NCI-H226 (cell line): Measurements from ENCODE around the gene DHCR7.

Source experiments
- DNase-seq: peaks from one replicate; pipeline ENCODE4 v3.0.0-alpha.2; 2015

The DHCR7 gene

DNA sequence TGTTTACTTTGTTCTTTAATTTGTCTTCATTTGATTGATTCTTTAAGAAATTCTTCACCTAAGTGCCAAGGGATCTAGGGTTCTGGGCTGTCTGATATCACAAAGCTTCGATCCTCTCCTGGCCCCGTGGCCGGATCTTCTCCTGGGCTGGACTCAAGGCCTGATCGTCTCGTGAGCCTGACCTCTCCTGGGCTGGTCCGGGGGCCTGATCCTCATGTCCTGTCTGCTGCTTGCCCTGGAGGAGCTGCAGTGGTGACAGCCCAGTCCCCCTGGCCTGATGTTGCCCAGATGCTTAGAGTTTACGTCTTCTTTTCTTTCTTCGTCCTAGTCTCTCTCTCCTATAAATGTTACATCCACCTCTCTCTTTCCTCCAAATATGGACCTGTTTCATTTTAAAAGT is 8.1 kb upstream of the DHCR7 start:
- DNase-seq = no peak

DNA sequence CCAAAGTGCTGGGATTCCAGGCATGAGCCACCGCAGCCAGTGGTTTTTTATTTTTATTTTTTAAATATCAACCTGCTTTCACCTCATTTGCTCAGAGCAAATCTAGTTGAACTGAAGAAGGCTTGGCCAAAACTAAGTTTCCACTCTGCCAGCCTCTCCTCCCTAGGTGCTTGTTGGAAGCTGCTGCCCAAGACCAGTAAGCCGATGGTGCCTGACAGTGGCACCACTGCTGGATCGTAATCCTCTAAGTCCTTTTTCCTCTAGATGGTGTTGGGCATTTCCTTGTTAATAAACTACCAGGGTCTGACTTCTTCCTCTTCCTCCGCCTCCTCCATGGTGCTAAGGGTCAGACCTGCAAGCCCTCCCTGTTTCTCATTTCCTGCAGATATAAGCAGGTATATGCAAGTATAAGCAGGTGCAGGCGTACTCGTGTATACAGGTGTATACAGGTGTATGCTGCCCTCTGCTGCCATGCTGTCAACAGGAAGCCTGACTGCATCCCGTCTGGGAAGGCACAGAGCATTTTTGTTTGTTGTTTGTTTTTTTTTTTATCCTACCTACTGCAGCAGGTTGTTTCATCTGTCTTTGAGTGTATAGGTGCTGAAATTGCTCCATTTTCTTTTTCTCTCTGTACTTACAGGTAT is 6.4 kb upstream of the DHCR7 start:
- no peak for DNase-seq

DNA sequence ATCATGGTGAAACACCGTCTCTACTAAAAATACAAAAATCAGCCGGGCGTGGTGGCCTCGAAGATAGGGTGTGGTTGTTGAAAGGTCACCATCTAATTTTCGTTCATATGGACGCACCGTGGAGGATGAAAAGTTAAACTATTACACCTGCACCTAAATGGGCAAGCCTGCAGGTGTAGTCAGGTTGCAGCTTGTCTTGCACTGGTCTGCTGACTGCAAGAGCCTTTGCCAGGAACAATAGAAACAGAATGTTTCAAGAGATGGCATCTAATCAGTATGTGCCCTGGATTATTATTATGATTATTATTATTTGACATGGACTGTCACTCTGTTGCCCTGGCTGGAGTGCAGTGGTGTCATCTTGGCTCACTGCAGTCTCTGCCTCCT is 5.7 kb upstream of the DHCR7 start:
- no peak for DNase-seq

DNA sequence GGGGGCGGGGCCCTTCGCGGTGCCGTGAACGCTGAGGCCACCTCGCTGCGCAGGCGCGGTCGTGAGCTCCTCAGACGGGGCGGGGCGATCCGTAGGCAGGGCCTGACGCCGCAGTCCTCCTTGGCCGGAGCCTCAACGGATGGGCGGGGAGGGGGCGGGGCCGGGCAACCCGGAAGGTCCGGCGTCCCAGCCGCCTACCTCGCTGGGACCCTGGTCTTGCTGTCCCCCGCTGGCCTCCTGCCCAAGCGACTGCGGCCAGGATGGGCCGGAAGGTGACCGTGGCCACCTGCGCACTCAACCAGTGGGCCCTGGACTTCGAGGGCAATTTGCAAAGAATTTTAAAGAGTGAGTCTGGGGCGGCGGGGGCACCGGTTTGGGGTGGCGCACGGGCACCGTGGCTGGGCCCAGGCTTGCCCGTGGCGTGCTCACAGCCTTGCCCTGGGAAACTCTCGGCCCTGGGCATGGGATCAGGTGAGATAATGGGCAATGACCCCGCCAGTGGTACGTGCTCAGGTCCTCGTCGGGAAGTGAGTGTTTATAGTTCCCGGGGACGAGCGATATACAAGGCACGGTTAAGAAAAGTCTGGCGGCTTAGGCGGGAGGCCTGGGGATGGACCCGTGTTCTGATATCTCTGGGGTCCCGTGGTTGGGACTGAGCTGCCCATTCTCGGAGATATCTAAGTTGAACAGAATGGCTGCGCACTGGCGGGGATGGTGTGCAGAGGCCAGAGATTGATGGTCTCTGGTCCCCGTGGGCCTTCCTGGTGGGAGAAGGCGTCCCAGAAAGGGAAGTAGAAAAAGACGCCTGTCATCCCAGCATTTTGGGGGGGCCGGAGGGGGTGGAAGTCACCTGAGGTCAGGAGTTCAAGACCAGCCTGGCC is 5.1 kb upstream of the DHCR7 start, which contains the start of gene NADSYN1:
Gene NADSYN1 (plus strand): TSS at position 167 of the 881 bp plus-strand sequence. CDS start 94 bp downstream, at position 261.
- peak; percentile 86 for DNase-seq

DNA sequence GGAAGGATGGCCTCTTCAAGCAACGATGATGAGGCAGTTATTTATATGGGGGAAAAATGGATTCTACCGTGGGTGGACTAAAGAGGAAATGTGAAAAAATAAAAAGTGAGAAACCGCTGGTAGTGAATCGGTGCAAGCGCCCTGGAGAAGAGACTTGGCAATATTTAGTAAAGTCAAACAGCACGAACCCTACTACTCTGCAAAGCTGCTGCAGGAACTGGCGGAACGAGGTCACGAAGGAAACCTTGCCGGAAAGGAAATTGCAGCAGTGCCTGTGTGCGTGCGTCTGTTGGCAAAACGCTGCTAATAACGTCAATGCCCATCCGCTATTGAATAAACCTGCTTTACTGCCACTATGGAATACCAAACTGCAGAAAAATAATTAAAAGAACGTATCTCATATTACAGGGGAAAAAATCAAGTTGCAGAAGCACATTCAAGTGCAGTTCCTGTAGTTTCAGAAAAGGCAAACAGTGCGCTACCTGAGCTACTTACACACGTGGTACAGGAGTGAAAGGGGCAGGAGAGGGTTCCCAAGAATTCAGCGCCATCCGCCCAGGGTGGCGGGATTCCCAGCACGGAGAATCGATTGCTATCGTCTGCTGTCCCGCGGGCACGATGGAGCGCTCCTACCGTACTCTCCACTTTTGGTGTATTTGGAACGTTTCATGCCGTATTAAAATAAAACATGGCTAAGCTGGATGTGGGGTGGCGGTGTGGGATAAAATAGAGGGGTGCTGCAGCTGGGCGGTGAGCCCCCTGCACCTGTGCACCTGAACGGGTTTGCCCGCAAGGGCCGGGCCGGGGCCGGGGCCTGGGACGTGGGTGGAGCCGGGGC is 4.2 kb upstream of the DHCR7 start:
- DNase-seq = no peak

DNA sequence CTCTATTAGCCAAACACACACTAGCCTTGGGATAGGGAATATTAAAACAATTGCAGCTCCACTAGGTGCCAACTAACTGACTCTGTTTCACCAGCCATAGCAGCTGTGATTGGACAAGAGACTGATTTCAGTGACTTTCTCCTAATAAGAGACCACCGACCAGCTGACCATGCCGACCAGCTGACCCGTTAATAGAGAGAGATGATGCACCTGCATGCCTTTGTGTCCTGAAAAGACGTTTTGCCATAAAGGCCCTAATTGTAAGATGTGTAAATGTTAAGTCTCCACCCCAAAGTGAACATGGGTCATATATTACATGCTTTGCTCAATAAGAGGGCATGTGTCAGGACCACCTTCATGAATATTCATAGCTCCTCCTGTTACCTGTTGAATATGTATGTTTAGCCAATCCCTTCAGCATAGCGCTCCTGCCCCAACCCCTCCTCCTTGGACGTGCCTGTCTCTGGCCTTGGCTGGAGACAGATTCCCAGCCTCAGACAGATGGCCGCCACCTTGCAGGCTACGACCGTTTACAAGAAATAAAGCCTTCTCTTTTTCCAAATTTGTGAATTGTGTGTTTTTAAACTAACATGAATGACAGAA is 3.5 kb upstream of the DHCR7 start:
- no peak for DNase-seq

DNA sequence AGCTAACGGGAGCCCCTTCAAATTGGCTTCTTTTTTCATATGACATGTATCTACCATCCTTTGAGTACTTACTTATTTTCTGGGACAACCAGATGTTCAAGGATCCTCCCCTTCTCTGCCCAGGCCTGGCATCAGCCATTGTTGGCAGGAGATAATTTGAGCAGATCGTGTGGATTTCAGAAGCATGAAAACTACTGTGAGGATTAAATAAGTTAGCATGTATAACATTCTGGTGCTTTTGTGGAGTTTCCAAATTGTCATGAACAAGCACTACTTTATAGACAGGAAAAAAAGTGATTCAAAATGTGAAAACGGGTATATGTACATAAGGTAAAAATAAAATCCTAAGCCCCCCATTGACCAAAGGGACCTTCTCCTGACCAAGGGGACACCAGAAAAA is 2.7 kb upstream of the DHCR7 start:
- no peak for DNase-seq

DNA sequence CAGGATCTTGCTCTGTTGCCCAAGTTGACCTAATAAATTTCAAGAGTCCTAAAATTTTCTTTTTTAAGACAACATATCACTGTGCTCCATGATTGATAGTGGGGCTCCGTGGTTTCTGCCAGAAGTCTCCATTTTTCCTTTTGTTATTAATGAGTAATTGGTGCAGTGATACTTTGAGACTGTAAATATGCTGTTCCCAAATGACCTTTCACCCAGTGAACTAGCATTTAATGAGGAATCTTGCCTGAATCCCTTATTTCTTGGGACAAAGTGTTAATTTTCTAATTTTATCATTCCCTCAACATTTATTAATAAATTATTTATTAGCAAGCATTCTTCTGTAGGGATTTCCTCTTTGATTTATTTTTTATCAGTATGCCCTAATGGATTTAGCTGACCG is 2.3 kb upstream of the DHCR7 start:
- DNase-seq = no peak

DNA sequence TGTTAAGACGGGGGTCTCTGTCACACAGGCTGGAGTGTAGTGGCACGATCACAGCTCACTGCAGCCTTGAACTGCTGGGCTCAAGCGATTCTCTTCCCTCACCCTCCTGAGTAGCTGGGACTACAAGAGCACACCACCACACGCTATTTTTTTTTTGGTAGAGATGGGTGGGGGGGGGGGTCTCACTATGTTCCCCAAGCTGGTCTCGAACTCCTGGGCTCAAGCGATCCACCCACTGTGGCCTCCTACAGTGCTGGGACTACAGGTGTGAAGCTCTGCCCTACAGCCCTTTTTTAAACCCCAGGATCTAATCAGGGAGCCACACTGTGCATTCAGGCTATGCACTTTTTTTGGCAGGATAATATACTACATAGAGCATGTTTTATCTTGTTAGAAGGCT is 1.4 kb upstream of the DHCR7 start:
- no peak for DNase-seq

DNA sequence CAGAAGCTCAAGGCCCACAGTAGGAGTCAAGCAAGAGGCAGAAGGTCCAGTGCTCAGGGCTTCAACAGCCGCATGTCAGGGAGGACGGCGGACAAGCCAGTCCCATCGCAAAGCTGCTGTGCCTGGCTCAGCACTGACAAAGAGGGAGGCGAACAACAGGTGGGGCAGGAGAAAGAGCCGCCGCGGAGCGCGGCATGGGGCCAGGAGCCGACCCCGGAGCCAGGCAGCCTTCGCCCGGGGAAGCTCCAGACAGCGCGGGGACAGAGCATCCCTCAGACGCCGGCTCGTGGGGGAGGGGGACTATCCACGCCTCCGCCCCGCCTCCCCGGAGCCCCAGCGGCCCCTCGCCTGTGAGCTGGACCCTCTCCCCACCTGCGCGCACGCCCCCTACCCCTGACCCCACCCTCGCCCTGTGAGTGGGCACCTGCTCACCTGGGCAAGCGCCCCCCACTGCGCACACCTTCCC is 369 bp downstream of the DHCR7 start:
- no peak for DNase-seq

DNA sequence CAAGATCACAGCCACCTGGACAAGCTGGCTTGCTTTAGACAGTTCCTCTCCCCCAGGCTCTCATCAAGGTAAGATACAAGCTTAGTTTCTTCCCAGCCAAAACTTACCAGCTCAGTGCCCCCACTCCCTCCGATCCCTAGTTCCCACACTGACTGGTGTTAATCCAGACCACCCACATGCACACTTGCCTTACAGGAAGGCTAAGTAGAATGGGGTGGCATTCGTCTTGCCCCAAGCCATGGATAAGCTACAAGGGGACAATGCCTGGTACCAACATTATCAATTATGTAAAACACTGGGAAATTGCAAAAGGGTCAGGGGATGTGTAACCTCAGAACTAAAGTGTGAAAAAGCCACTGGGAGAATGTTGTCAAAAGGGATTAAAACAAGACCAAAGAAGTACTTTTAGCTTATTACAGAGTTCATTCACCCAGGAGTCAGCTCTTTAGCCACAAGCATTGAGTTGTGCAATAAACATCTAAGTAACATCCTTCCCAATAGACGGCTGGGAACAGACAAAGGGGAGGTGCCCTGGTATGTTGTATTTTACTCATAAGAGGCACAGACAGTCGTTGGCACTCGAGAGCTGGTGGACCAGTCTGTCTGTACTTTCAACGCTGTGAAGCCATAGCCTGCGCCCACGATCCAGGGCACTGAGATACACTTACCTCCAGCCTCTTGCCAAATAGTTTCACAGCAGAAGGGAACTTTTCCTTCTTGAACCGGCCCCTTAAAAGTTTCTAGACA is 1.1 kb downstream of the DHCR7 start:
- DNase-seq = peak; percentile 67

DNA sequence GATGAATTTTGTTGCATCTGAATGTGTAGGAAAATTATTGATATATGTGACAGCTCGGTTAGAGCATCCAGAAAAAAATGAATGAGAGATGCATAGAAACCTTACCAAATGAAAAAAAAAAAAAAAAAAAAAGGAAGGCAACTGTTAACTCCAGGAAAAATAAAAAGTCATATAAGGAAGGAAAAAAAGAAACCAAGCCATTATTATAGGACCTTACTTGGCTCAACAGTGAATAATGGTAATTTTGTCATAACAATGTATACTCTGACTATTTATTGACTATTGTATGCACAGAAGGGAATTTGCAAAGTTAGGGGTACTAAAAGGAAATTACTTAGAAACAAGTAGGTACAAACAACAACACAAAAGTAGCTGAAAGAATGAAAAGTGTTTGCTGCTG is 2.0 kb downstream of the DHCR7 start:
- no peak for DNase-seq

DNA sequence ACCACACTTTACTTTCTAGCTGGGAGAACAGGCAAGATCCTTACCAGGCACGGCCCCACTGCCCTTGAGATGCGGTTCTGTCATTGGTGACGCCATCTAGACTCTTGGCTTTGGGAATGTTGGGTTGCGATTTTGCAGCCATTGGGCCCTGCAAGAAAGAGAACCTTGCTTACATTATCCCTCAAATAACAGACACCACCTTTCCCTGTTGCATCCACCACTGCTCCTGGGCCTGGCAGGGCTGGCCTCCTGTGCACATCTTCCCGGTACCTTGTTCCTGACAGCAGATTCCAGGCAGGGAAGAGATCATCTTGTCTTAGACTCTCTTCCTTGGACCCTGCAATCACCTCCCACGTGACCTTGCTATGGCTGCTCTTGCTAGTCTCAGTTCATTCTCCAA is 3.4 kb downstream of the DHCR7 start:
- no peak for DNase-seq

DNA sequence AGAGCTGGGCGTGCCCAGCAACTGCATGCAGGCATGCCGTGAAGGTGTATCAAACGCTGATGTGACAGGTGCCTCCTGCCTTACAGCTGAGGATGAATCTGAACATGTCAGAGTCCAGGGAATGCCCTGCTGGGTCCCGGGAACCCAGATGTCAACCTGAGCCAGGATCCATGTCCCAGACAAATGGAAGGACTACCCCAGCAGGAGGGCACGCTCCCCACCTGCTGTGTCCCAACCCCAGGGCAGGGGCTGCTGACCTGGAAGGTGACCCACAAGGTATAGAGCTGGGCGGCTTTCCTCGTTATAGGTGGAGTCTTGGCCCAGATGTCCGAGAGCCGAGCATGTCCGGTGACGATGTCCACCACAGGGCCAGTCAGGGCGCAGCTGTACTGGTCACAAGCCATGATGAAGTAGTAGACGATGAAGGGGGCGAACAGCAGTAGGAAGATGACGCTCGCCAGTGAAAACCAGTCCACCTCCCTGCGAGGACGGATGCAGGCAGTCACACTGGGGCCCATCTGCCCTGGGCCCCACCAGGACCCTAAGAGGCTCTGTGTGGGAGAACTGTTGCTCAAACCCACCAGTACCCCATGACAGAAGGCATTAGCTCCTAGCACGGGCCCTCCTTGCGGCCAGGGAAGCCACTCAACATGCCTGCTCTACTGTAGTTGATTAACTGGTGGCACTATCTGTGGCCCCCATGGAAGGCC is 4.3 kb downstream of the DHCR7 start:
- no peak for DNase-seq

DNA sequence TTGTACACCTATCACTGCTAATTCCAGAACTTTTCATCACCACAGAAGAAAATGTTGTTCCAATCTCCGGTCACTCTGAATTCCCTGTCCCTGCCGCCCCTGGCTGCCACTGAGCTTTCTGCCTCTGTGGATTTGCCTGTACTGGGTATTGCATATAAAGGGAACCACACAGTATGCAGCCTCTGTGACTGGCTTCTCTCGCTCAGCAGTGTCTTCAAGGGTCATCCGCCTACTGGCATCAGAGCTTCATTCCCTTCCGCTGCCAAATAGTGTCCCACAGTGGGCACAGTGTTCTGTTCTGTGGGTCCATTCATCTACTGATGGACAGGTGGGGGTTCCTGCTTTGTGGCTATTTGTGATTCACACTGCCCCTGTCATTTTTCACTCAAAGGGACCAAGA is 5.3 kb downstream of the DHCR7 start:
- DNase-seq = no peak

DNA sequence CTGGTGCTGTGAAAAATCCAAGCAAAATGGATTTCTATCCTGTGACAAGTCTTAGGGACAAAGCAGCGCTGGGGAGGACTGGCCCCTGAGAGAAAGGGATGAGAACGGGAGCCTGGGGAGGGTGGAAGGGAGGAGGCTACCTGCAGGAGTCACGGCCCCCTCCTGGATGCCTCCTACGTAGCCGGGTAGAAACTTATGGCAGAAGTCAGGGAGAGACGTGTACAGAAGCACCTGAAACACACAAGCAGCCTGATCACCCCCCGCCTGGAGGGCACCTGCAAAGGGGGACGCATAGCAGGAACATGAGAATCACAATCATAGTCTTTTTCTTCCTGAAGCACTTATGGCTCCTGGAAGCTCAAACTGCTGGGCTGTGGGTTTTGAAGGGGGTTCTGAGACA is 6.1 kb downstream of the DHCR7 start:
- DNase-seq = no peak

DNA sequence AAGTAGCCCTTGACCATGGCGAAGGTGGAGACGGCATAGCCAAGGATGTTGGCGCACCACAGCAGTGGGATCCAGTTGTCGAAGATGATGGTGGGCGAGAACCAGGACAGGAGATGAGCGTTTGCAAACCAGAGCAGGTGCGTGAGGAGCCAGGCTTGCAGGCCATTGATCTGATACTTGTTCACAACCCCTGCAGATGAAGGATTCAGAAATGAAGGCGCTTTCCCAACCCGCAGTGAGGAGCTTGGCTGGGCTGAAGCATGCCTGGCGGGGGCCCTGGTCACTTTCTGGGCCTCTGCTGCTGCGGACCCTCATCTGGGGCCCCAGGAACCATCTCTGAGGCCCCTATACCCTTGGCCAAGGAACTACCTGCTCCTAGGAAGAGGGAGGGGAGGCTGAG is 6.9 kb downstream of the DHCR7 start:
- no peak for DNase-seq

DNA sequence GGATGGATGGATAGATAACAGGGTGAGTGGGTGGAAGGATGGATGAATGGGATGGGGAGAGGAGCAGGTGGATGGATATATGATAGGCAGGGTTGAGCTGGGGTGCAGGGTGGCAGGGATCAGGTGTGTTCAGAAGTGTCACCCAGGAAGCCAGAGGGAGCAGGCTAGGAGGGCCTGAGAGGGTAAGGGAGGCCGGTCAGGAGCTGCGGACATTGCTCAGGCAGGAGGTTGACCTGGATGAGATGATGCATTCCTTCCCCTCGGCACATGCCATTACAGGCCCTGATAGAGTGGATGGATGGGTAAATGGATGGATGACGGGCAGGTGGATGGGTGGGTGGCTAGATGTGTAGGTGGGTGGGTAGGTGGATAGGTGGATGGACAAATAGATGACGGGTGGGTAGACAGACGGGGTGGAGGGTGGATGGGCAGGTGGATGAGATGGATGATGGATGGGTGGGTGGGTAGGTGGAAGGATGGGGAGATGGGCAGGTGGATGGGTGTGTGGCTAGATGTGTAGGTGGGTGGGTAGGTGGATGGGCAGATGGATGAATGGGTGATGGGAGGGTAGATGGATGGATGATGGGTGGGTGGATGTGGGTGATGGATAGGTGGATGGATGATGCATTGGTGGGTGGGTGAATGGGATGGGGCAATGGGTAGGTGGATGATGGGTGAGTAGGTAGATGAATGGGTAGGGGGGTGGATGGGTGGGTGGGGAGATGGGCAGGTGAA is 8.0 kb downstream of the DHCR7 start:
- DNase-seq = no peak

DNA sequence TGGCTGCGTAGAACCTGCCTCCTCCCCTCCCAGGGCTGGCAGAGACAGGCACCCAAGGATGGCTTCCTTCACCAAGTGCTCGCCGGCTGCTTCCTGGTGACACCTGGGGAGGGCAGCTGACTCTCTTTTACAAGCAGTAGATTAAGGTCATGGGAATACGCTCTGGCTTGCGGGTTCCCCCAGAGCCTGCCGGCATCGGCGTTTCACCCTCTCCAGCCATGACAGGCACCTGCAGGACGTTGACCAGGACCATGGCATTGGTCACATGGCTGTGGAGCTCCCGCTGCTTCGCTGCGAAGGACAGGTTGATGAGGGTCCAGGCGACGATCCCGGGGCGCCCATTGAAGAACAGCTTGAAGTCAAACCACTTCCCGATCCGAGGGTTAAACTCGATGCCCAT is 9.5 kb downstream of the DHCR7 start:
- DNase-seq = no peak

DNA sequence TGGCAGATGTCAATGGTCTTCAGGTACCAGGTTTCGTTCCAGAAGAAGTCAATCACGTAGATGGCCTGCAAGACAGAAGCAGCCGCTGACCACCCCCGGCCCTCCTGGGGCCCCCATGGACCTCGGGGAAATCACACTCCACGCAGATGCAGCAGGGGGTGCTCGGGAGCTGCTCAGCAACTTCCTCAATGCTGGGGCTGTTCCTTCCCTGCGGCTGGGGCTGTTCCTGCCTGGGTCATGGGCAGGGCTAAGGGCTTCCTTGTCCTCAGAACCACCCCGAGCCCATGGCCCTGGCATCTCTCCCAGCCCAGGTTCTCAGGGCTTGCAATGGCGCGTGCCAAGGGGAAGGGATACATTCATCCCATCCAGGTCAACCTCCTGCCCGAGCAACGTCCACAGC is 10.3 kb downstream of the DHCR7 start:
- DNase-seq = no peak

DNA sequence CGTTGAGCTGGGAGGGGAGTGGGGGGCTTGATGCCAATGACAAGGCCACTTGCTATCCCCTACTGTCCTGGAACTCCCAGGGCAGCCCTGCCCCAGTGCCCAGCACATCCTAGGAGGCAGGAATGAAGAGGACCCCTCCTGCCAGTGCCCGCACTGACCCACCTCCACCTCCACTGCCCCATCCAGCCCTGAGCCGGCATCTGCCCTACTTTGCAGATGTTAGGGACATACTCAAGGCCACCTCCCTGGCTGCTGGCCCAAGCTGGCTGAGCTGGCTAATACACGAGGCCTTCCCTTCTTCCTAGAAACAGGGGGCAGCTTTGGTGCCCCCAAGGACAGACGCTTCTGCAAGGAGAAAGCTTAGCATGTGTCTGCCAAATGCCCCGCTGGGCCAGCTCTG is 10.8 kb downstream of the DHCR7 start:
- DNase-seq = no peak
